Skeletal muscle tissue (tissue), 4 donors: ENCODE results near the gene TMEM191B. TPM values are rescaled to one million over a fixed set of nuclear protein-coding genes. Genes with fewer than 3 reads are reported as not detected.
"Not testable (repeated sequence)": the region's sequence is repeated elsewhere in the genome, so short reads cannot be mapped to it uniquely, and the experiment has no call there.

Experiments used
- H3K27ac ChIP-seq: one replicate; pipeline ENCODE4 v1.7.0; 2013; ENCODE audit warnings: mild to moderate bottlenecking, low read depth, low read length, inconsistent platforms
- H3K27me3 ChIP-seq, 3 donors: one replicate each; pipeline ENCODE4 v1.7.0; 2013; ENCODE audit warnings: low read length in 3 of 3; ENCODE audit not compliant: control insufficient read depth in 3 of 3, insufficient read depth in 3 of 3
- H3K36me3 ChIP-seq, 3 donors: one replicate each; pipeline ENCODE4 v1.7.0; 2013; ENCODE audit warnings: low read length in 3 of 3; ENCODE audit not compliant: control insufficient read depth in 3 of 3, insufficient read depth in 3 of 3
- H3K4me1 ChIP-seq, 3 donors: one replicate each; pipeline ENCODE4 v1.7.0; 2013; ENCODE audit warnings: low read length in 3 of 3, mild to moderate bottlenecking in 3 of 3; ENCODE audit not compliant: control insufficient read depth in 3 of 3, insufficient read depth in 3 of 3
- H3K4me3 ChIP-seq, 3 donors: one replicate each; pipeline ENCODE4 v1.7.0; 2013; ENCODE audit warnings: low read length in 3 of 3
- H3K9ac ChIP-seq, 3 donors: one replicate each; pipeline ENCODE4 v1.7.0; 2013; ENCODE audit warnings: low read length in 3 of 3, mild to moderate bottlenecking in 3 of 3, moderate library complexity in 2 of 3, low read depth in 1 of 3
- H3K9me3 ChIP-seq, 3 donors: one replicate each; pipeline ENCODE4 v1.7.0; 2013; ENCODE audit warnings: low read length in 3 of 3; ENCODE audit not compliant: control insufficient read depth in 3 of 3
- total RNA-seq: library from RNA; depleted of rRNA; stranded (reverse); fragments of >200 nt; gene quantifications from one replicate; pipeline ENCODE4 v1.2.3, GENCODE V29; 2014
- donor health status: Osteomylitis.

Gene TMEM191B
- total RNA-seq: not detected

DNA sequence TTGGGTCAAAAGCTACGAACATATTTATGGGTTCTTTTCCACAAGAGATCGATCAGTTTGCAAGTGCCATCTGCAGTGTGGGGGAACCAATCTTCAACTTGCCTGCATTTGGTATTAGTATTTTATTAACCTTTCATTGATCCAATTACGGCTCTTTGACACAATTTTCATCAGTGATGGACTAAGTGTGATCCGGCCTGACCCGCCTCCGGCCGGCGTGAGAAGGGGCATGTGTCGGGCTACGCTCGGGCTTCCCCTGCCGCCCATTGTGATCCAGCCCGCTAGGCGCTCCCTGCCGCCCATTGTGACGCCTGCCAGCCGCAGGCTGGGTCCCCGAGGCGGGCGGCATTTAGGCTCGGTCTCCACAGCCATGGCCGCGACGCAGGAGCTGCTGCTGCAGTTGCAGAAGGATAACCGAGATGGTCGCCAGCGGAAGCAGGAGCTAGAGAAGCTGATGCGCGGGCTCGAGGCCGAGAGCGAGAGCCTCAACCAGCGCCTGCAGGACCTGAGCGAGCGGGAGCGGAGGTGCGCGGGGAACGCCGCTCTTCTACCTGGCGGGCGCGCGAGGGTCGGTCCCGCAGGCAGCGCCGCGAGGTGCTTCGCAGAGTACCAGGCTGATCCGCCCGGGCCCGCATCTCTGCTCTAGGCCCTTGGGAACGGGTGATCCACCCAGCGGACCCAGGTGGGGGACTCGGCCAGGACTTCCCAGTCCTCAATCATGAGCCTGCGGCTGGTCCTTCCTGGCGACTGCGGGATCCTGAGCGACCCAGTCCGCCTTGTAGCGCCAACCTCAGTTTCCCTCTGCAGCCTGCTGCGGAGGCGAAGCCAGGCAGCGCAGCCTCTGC is at the start of gene TMEM191B:
TSS of gene TMEM191B (plus strand) at position 51 of the 845 bp plus-strand sequence. CDS start at position 230, 179 bp downstream.
- H3K9ac ChIP-seq, H3K9me3 ChIP-seq, H3K27me3 ChIP-seq, H3K4me3 ChIP-seq, H3K36me3 ChIP-seq, H3K27ac ChIP-seq, H3K4me1 ChIP-seq: not testable (repeated sequence)

- not testable (repeated sequence) for H3K36me3 ChIP-seq, H3K27me3 ChIP-seq, H3K27ac ChIP-seq, H3K9ac ChIP-seq, H3K9me3 ChIP-seq, H3K4me3 ChIP-seq, H3K4me1 ChIP-seq
Observed at GRCh38 chr22:18496227-18496626, 31.4 kb upstream of the TMEM191B start.

GRCh38 chr22:18511327-18511726 is 16.3 kb upstream of the TMEM191B start:
- not testable (repeated sequence) for H3K36me3 ChIP-seq, H3K9me3 ChIP-seq, H3K4me1 ChIP-seq, H3K27ac ChIP-seq, H3K4me3 ChIP-seq, H3K27me3 ChIP-seq, H3K9ac ChIP-seq

DNA sequence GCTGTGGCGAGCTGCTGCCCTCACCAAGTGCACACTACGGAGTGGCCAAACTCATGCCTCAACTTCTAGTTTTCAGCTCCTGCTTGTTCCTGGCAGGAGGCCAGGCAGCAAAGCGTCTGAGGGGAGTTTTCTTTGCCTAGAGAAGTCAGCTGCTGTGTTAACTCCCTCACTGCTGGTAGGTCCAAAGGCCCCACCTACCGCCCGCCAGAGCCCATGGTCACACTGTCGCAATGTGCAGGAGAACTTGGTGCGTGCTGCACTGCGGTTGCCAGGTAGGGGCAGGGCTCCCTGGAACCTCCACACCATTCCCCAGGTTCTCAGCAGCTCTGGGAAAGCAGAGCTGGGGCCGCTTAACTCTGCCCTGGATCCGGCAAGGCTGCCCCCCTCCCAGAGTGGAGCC is 15.2 kb upstream of the TMEM191B start:
- H3K9ac ChIP-seq, H3K27ac ChIP-seq, H3K4me1 ChIP-seq, H3K27me3 ChIP-seq, H3K9me3 ChIP-seq, H3K36me3 ChIP-seq, H3K4me3 ChIP-seq: not testable (repeated sequence)

- H3K9ac ChIP-seq, H3K27me3 ChIP-seq, H3K4me1 ChIP-seq: not testable (repeated sequence)
Observed at GRCh38 chr22:18513454-18513853, 14.1 kb upstream of the TMEM191B start.

DNA sequence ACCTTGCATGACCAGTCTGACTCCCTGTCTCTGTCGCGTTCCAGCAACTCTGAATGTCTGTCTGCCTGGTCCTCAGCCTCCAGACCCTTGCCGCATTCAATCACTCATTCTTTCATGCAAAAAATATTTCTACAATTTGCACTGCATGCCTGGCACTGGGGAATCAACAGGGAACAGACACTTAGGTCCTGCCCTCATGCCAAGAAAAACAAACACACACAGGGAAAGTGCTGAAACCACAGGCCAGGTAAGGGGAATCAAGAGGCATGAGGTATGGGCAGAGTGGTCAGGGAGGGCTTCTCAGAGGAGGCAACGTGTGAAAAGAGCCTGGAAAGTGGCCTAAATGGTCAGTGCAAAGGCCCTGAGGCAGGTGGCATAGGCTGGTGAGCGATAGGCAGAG is 9.5 kb upstream of the TMEM191B start, which contains the start of gene GGTLC3:
TSS of gene GGTLC3 (minus strand) at position 101 of the 400 bp plus-strand sequence. CDS start 264 bp downstream, outside the sequence.
- H3K9me3 ChIP-seq, H3K4me3 ChIP-seq, H3K27me3 ChIP-seq, H3K36me3 ChIP-seq, H3K4me1 ChIP-seq, H3K27ac ChIP-seq, H3K9ac ChIP-seq: not testable (repeated sequence)

More at GRCh38 chr22:18513454-18513853, 14.1 kb upstream of the TMEM191B start:
- not testable (repeated sequence) for H3K27ac ChIP-seq, H3K4me3 ChIP-seq, H3K36me3 ChIP-seq, H3K9me3 ChIP-seq

- H3K9ac ChIP-seq, H3K36me3 ChIP-seq, H3K27me3 ChIP-seq, H3K9me3 ChIP-seq, H3K4me3 ChIP-seq, H3K4me1 ChIP-seq, H3K27ac ChIP-seq: not testable (repeated sequence)
Observed at GRCh38 chr22:18522762-18523161, 4.8 kb upstream of the TMEM191B start.

DNA sequence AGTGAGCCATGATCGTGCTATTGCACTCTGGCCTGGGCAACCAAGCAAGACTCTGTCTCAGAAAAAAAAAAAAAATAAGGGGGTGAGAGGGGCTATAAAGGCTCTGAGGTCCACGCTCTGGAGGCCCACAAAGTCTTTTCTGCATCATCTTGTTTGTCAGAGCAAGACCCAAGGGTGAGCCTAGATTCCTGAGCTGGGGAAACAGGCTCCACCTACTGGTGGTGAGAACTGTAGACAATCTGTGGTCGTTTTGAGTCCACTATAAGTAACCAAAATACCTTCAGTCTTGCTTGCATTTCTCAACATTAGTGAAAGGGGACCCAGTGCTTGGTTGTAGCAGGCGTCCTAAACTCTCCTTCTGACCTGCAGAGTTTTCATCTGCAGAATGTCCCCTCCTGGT is 4.3 kb upstream of the TMEM191B start:
- not testable (repeated sequence) for H3K9me3 ChIP-seq, H3K4me3 ChIP-seq, H3K27ac ChIP-seq, H3K27me3 ChIP-seq, H3K36me3 ChIP-seq, H3K4me1 ChIP-seq, H3K9ac ChIP-seq

DNA sequence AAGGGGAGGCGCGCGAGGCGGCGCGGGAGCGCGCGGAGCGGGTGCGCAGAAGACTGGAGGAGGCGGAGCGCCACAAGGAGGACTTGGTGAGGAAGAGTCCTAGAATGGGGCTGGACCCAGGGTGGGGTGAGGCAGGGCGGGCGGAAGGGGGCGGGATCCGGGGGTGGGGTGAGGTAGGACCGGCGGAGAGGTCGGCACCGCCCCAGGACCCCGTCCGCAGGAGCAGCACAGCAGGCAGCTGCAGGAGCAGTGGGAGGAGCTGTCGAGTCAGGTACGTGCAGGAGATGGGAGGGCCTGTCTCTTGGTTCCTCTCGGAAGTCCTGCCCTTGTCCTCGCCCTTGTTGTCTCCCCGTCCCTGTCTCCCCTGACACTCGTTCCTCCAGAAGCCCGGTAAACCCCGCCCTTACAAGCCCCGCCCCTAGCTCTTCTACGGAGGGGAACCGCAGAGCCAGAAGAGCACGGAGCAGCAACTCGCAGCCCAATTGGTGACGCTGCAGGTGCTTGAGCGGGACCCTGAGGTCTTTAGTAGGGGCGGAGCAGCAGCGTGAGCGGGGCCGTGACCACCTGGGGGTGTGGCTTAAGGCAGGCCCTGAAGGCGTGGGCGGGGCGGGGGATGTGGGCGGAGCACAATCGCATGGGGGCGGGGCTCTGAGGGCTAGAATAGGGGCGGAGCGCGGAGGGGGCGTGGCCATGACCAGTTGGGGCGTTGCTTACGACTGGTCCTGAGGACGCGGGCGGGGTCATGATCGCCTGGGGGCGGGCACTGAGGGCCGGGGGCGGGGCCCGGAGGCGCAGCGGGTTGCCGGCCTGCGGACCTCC is 1.2 kb downstream of the TMEM191B start:
- not testable (repeated sequence) for H3K9ac ChIP-seq, H3K4me1 ChIP-seq, H3K9me3 ChIP-seq, H3K4me3 ChIP-seq, H3K36me3 ChIP-seq, H3K27ac ChIP-seq, H3K27me3 ChIP-seq

DNA sequence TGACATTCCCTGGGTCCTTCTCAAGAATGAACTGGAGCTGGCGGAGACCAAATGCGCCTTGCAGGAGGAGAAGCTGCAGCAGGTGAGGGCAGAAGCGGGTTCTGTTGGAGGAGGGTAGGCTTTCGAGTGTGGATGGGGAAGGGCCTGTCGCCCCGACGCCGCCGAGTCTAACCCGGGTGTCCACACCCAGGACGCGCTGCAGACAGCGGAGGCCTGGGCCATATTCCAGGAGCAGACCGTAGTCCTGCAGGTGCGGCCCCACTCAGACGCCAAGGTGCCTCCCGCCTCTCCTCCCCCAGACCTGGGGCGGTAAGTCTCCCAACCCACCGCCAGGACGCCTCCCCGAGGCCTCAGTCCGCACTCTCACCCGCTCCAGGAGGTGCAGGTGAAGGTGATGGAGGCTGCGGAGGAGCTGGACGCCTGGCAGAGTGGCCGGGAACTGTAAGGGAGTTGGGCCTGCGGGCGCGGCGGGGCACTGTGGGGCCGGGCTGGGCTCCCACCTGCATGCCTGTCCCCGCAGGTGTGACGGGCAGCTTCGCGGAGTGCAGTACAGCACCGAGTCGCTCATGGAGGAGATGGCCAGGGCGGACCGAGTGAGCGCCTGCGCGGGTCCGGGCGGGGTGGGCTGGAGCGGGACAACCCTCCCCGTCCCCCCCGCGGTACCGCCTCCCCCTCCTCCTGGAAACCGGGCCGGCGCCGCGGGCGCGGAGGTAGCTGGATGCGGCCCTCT is 2.0 kb downstream of the TMEM191B start:
- H3K27me3 ChIP-seq, H3K9me3 ChIP-seq, H3K4me1 ChIP-seq, H3K36me3 ChIP-seq, H3K4me3 ChIP-seq, H3K27ac ChIP-seq, H3K9ac ChIP-seq: not testable (repeated sequence)
